Measurements from ENCODE around the gene PSRC1.

- TF ChIP-seq POLR2A (IDR thresholded peaks at IDR 0.05; ENCODE audit: extremely low read depth, insufficient read length) (no peak), MAX (IDR thresholded peaks at IDR 0.05; ENCODE audit: low read depth, low read length) (no peak), MYC (IDR thresholded peaks at IDR 0.05; ENCODE audit: low read depth, low read length) (no peak)
- TF ChIP-seq, protein P1, sequence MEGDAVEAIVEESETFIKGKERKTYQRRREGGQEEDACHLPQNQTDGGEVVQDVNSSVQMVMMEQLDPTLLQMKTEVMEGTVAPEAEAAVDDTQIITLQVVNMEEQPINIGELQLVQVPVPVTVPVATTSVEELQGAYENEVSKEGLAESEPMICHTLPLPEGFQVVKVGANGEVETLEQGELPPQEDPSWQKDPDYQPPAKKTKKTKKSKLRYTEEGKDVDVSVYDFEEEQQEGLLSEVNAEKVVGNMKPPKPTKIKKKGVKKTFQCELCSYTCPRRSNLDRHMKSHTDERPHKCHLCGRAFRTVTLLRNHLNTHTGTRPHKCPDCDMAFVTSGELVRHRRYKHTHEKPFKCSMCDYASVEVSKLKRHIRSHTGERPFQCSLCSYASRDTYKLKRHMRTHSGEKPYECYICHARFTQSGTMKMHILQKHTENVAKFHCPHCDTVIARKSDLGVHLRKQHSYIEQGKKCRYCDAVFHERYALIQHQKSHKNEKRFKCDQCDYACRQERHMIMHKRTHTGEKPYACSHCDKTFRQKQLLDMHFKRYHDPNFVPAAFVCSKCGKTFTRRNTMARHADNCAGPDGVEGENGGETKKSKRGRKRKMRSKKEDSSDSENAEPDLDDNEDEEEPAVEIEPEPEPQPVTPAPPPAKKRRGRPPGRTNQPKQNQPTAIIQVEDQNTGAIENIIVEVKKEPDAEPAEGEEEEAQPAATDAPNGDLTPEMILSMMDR (IDR thresholded peaks at IDR 0.05; ENCODE audit: low read depth, low read length) = no peak
These were observed 43.9 kb downstream of the PSRC1 start for GRCh38 chr1:109239047-109239408.

All from NB4 (cell line).